ENCODE data around the gene KLHDC8A.
"Not testable (repeated sequence)": the region's sequence is repeated elsewhere in the genome, so short reads cannot be mapped to it uniquely, and the experiment has no call there.

The KLHDC8A gene

DNA sequence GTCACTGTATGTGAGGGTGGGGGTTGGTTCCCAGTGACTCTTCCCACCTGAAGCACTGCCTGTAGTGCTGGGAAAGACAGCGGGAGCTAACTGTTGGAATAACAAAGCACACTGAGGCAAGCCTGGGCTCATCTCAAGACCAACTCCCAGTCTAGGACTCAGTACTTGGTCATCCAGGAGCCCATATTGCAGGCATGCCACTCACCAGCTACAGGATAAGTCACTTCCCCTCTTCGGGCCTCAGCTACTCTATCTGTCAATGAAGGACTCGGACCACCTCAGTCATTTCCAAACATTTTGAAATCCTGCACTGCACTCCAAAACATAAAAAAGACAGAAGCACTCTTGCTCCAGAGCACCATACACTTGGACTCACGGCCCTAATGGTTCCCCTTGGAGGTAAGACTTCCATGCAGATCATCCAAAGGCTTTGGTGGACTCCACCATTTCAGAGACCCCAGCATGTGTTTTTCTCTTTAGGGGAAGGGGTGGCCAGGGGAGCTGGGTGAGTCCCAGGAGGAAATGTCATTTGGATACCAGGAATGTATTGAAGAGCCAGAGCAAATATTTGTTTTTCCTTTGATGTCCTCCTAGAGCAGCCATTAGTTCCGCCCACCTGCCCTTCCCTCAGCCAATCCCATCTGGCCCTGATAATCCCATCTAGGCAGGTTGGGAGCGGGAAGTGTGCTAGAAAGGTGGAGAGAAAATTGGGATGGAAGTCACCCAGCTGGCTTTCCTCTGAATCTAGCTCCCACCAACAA is 38.3 kb downstream of the KLHDC8A start:
- no peak for DNase-seq (ENCODE audit: low read depth in 2 of 2)

DNA sequence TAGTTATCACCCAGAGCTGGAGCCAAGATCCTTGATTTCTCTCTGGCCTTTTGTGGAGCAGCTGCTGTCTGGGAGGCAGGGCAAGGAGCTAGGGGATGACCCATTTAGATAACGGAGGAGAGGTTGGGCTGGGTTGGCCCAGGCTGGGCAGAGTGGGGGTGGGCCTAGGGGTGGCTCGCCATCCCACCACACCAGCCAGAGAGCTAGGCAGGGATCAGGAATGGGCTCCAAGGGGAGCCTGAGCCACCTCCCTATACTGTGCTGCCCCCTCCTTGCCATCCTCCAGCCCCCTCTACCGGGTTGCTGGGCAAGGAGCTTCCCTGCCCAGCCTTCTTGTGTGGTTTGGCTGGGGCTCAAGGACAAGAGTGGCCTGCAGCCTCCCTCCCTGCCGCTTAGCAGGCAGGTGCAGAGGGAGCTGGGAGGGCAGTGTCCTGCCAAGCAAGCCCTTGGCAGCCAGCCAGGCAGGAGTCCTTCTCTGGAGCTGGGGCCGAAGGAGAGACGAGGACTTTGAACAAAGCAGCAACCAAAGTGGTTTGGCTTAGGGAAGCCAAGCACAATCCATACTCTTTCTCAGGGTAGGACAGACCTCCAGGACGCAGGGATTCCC is 39.3 kb downstream of the KLHDC8A start:
- DNase-seq (ENCODE audit: low read depth in 2 of 2) = no peak

DNA sequence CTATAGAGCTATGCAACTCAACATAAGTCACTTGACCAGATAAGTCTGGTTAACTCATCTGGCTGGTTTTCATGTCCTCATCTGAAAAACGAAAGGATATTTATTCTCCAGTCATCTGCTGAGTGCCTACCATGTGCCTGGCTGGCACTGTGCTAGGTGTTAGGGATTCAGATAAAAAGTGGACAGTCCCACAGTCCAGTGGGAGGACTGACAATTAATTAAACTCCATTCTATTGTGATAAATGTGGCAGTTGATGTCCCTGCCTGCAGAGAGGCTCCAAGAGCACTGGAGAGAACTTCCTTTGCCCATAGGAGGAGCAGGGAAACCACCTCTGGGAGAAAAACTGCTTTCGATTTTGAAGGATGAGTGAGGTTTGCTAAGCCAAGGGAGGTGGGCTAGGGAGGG is 40.6 kb downstream of the KLHDC8A start:
- DNase-seq (ENCODE audit: low read depth in 2 of 2) = no peak

DNA sequence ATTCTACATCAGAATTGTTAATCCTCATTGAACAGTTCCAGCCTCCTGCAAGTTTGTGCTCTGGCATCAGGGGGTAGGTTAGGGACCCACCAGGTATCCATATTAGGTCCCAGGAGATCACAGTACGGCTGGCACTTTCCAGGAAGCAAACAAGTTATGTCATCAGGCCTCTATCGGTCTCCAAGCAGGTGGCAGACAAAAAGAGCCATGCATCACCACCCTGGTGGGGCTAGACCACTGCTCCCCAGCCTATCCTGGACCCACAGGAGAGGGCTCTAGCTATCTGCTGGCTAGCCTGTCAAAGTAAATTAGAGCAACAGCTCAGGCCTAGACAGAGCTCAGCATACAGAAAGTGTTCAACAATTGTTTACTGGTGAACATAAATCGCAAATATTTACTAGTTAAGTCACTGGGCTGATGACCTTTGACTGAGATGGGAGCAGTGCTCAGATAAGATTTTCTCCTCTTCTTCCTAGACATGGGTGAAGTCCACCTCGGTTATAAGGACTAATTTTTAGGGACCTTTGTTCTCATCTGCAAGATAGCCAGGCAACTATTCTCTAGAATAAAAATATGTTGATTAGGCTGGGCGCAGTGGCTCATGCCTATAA is 41.6 kb downstream of the KLHDC8A start:
- DNase-seq (ENCODE audit: low read depth in 2 of 2) = no peak

GRCh38 chr1:205313563-205314308 is 43.0 kb downstream of the KLHDC8A start:
- no peak for DNase-seq (ENCODE audit: low read depth in 2 of 2)

GRCh38 chr1:205312866-205313562 is 43.7 kb downstream of the KLHDC8A start:
- no peak for DNase-seq (ENCODE audit: low read depth in 2 of 2)

- DNase-seq (ENCODE audit: low read depth in 2 of 2) = no peak
These were observed 45.6 kb downstream of the KLHDC8A start for GRCh38 chr1:205310976-205311704.

DNA sequence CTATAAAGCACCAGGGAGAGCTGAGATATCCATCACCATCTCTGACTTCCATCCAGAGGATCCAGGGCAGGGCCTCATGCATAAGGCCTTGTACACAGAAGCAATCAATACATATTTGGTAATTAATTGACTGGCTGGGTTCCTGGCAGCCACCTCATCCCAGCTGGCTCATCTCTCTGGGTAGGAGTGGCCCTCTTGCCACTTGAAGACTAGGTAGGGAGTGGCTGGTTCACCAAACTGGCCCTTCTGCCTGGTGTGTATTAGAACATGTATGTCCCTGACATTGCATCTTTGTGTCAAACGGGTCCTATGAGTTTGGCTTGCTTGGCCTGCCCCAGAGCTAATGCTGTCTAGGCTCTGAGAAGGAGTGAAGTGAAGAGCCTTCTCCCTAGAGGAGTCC is 47.0 kb downstream of the KLHDC8A start:
- no peak for DNase-seq (ENCODE audit: low read depth in 2 of 2)

DNA sequence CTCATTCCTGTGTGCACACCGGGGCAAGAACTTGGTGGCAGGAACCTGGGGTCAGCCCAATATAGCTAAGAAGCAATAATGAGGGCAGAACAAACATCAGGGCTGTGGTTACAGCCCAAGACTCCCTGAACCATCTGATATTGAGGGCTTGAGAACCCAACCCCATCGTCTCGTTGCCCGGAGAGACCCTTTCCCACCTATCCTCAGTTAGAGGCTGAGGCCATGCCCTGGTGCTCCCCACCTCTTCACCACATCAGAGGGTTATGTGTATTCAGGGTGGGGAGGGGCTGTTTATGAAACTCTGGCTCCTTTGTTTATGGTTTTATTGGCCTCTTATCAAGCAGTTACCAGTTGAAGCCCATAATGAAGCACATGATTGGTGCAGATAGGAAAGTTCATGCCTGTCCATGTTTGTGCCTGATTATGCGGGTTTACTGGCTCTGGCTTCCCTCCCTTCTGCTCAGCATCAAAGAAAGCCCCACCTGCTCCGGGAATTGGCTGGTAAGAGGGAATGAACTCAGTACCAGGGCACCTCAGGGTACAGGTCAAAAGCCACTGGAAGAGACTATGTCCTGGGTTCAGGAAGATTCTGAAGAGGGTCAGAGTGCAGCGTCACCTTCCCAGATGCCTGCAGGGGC is 49.7 kb downstream of the KLHDC8A start:
- no peak for DNase-seq (ENCODE audit: low read depth in 2 of 2)

DNA sequence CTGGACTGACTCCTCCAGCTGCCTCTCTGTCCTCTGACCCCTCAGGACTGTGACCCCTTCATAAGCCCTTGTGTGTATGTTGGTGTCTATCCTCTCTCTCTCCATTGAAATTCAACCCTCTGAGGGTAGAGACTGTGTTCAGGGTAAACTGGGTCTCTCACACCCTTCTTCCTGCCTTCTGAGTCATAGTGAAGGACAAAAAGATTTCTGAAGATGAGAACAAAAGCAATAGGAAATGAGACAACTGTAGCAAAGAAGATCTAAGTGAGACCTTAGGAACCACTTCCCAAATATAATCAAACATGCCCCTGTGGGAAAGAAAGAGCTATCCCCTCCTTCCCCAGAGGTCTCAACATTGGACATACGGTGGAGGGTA is 52.0 kb downstream of the KLHDC8A start:
- no peak for DNase-seq (ENCODE audit: low read depth in 2 of 2)

DNA sequence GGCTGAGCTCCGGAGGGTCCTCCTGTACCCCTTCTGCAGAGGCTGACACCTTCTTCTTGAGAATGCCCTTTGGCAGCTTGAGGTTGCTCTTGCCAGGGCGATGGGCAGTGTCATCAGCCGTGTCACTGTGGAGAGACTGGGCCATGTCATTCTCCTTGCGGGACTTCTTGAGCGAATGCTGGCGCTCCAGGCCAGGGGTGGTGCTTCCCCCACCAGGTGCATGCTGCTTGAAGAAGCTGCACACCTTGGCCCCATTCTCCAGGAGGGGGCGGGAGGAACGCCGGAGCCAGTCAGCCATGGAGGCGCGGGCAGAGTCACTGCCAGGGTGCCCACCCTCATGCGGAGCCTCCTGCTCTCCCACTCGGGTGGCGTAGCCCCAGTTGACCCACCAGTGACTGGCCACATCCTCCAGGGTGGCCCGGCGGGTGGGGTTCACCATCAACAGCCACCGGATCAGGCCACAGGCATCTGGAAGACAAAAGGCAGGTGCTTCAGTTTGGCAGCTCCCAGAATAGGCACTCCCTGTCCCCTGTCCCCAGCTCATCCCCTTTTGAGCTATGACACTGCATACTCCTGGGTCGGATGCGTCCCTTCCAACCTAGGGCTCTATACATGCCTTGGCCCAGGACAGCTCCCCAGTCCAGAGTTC is 52.6 kb downstream of the KLHDC8A start:
- no peak for DNase-seq (ENCODE audit: low read depth in 2 of 2)

GRCh38 chr1:205303247-205303888 is 53.4 kb downstream of the KLHDC8A start:
- no peak for DNase-seq (ENCODE audit: low read depth in 2 of 2)

DNA sequence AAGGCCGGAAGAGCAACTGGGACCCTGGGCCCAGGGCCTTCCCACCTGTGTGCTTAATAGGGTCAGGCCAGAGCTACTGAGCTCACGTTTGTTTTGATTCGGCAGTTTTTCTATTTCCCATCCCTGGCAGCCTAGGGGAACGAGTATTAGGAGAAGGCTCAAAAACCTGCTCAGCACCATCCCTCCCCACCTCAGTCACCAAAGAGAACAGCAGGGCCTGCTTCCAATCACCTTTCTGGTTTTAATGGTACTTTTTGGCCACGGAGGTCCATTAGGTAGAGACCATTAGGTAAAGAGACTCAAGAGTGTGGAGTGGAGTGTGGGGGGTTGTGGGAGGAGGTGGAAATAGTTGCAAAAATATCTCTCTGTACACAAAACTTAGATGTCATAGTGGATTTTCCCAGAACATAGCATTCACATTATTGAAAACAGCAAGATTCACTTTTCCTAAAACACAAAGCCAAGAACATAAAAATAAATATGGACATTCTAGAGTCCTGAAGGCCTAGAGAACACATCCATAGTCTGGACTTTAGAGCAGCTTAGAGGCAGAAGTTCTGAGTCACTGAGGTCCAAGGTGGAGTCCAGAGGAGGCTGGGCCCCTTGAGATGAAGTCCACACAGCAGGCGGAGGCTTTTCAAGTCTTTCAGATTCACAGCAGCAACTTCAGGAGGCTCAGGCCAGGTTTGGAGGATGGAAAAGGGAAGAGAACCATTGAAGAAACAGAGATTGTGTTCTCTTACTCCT is 54.7 kb downstream of the KLHDC8A start:
- DNase-seq (ENCODE audit: low read depth in 2 of 2) = no peak

DNA sequence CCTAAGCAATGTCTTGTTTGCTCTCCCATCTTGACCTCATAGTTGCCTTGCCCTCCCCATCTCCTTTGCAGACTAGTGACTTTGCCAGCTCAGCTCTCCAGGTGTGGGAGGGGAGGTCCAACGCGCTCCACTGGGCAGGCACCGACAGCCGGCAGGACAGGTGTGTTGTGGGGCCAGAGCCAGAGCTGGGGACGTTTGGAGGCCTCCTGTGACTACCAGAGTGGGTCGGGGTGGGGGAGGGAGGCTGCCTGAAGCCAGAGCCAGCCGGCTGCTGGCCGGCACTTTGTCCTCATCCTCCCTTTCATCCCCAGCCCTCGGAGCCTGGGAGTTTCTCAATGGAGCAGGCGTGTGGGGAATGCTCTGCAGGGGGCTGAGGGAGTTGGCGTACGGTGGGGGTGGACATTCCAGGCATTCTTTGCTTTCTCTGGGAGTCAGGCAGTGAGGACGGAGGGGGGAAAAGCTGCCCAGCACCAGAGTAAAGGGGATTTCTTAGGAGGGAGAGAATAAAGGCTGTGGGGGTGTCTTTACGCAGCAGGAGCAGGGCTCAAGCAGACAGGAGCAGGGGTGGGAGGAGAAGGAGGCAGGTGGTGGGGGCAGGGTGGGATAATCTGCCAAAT is 55.4 kb downstream of the KLHDC8A start:
- DNase-seq (ENCODE audit: low read depth in 2 of 2) = no peak

- no peak for DNase-seq (ENCODE audit: low read depth in 2 of 2)
These were observed 56.6 kb downstream of the KLHDC8A start for GRCh38 chr1:205300149-205300548.

DNA sequence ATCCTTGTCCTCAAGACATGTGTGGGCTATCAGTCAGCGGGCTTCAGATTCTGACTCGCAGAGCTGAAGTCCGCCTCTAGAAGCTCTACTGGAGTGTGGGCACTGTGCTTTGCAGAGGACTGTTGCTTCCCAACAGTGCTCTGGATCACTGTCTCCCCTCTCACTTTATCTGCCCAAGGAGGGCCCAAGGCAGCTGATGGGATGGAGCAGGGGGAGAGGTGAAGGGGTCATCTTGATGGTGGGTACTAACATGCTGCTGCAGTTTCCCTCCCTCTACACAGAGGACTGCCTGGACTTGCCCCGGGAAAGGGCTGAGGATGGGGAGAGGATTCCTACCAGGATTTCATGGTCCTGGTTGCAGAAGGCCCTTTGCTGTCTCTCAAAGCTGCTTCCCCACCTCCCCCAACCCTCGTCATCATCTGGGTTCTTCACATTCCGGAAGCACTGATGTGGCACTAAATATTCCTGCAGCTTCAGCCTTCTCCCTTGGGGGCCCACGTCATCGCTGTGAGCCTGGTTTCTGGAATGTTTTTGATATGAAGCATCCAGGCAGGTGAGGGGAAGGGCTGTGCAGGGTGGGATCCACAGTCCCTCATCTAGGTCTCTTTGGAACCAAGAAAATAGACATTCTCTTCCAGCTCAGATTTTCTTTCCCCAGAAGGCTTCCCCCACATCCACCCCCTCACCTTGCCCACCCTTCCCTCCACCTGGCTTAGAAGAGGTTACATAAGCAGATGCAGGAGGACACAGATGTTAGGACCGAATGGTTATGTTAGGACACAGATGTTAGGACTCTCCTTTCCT is 58.3 kb downstream of the KLHDC8A start:
- DNase-seq (ENCODE audit: low read depth in 2 of 2) = no peak

GRCh38 chr1:205297546-205298177 is 59.1 kb downstream of the KLHDC8A start:
- not testable (repeated sequence) for DNase-seq (ENCODE audit: low read depth in 2 of 2)

All from stimulated activated CD4-positive, alpha-beta T cell treated with anti-CD3 and anti-CD28 coated beads, Interleukin-4, amount 100 ng/mL, for 48 hours (primary cell).